H1 (cell line): ENCODE data around the gene NCAPD3. TPM values are rescaled to one million over a fixed set of nuclear protein-coding genes. Genes with fewer than 3 reads are reported as not detected.

ENCODE experiments used
- CTCF ChIA-PET: fragments of 300-600 bp; sonication (Branson Sonifier 250); formaldehyde crosslinking; loops from one replicate; lab custom pipeline; 2021; ENCODE audit not compliant: partially characterized antibody; lab: Charles Lee
- POLR2A ChIA-PET: fragments of 300-600 bp; sonication (Branson Sonifier 250); formaldehyde crosslinking; loops from one replicate; lab custom pipeline; 2021; ENCODE audit warnings: inconsistent platforms; ENCODE audit not compliant: partially characterized antibody; lab: Charles Lee
- DNase-seq, 2 experiments: peaks; one replicate each; pipeline versions ENCODE4 v3.0.0 to v3.0.0-alpha.2; 2010 to 2022; ENCODE audit warnings: low spot score in 2 of 2, low read depth in 1 of 2, mixed read lengths in 1 of 2
- FAIRE-seq: peaks from 2 replicates; lab custom pipeline; 2011; peaks lifted over from hg19 to GRCh38; lab: Jason Lieb, UNC
- H2AFZ ChIP-seq: 2 replicates; pipeline ENCODE4 v1.8.1; 2012; ENCODE audit warnings: low read length, inconsistent platforms
- H2AK5ac ChIP-seq: 2 replicates; pipeline ENCODE4 v1.6.1; 2013; ENCODE audit warnings: low read depth, low read length
- H2BK120ac ChIP-seq: replicated peaks from 2 replicates; pipeline ENCODE3; 2013; ENCODE audit warnings: low read depth, low read length, inconsistent platforms
- H2BK12ac ChIP-seq: 2 replicates; pipeline ENCODE4 v1.6.1; 2013; ENCODE audit warnings: low read depth, low read length
- H2BK15ac ChIP-seq: 2 replicates; pipeline ENCODE4 v1.6.1; 2013; ENCODE audit warnings: low read length
- H2BK20ac ChIP-seq: 2 replicates; pipeline ENCODE4 v1.6.1; 2013; ENCODE audit warnings: low read length
- H2BK5ac ChIP-seq: 2 replicates; pipeline ENCODE4 v1.6.1; 2013; ENCODE audit warnings: low read depth, low read length
- H3K14ac ChIP-seq: 2 replicates; pipeline ENCODE4 v1.6.1; 2013; ENCODE audit warnings: inconsistent platforms; ENCODE audit not compliant: insufficient read length
- H3K18ac ChIP-seq: 2 replicates; pipeline ENCODE4 v1.6.1; 2013; ENCODE audit warnings: low read length; ENCODE audit errors: extremely low read depth
- H3K23ac ChIP-seq: 2 replicates; pipeline ENCODE4 v1.6.1; 2013; ENCODE audit warnings: inconsistent platforms; ENCODE audit not compliant: insufficient read length
- H3K23me2 ChIP-seq: 2 replicates; pipeline ENCODE4 v1.6.1; 2013; ENCODE audit warnings: low read depth, low read length
- H3K27ac ChIP-seq: 2 replicates; pipeline ENCODE4 v1.6.1; 2011; ENCODE audit warnings: low read depth, low read length, inconsistent platforms
- H3K27me3 ChIP-seq, 4 experiments: replicated peaks in 1 of 4; 1 replicate in 1 of 4; 2 replicates in 3 of 4; pipeline versions ENCODE4 v1.6.1 to v1.8.1; 2011 to 2013; ENCODE audit warnings: low read length in 3 of 4, mild to moderate bottlenecking in 3 of 4, inconsistent platforms in 2 of 4, mixed read lengths in 2 of 4, moderate library complexity in 1 of 4; ENCODE audit not compliant: control insufficient read depth in 3 of 4, insufficient read depth in 3 of 4; ENCODE audit errors: extremely low read depth in 1 of 4
- H3K36me3 ChIP-seq, 4 experiments: 2 replicates each; pipeline versions ENCODE4 v1.6.1 to v1.8.1; 2011 to 2013; ENCODE audit warnings: mild to moderate bottlenecking in 4 of 4, low read length in 3 of 4, moderate library complexity in 2 of 4, control low read depth in 1 of 4, inconsistent platforms in 1 of 4; ENCODE audit not compliant: insufficient read depth in 4 of 4, control insufficient read depth in 2 of 4
- H3K4ac ChIP-seq: replicated peaks from 2 replicates; pipeline ENCODE3; 2013; ENCODE audit warnings: low read length, low read depth, mixed read lengths, inconsistent platforms; ENCODE audit not compliant: insufficient read length
- H3K4me1 ChIP-seq, 4 experiments: replicated peaks in 1 of 4; 1 replicate in 1 of 4; 2 replicates in 3 of 4; pipeline versions ENCODE4 v1.6.1 to v1.8.1; 2011 to 2013; ENCODE audit warnings: low read length in 3 of 4, inconsistent platforms in 2 of 4, mixed read lengths in 1 of 4; ENCODE audit not compliant: insufficient read depth in 4 of 4, control insufficient read depth in 3 of 4
- H3K4me2 ChIP-seq, 2 experiments: 2 replicates each; pipeline versions ENCODE4 v1.6.1 to v1.8.1; 2011 to 2013; ENCODE audit warnings: low read depth in 2 of 2, low read length in 2 of 2, control low read depth in 1 of 2, inconsistent platforms in 1 of 2, mild to moderate bottlenecking in 1 of 2; ENCODE audit not compliant: insufficient read depth in 1 of 2
- H3K4me3 ChIP-seq, 4 experiments: fragments of 200-600, 300-600 bp in 1 of 4; sonication (generic), shearing (Covaris generic), sonication (Bioruptor Twin) in 1 of 4; 2 replicates each; pipeline versions ENCODE4 v1.5.1 to v1.8.1; 2011 to 2016; ENCODE audit warnings: low read length in 4 of 4, low read depth in 3 of 4, control low read depth in 2 of 4, inconsistent platforms in 2 of 4, mild to moderate bottlenecking in 2 of 4, mixed read lengths in 1 of 4, moderate library complexity in 1 of 4; ENCODE audit not compliant: insufficient read depth in 2 of 4; ENCODE audit errors: extremely low read depth in 1 of 4
- H3K56ac ChIP-seq: replicated peaks from 2 replicates; pipeline ENCODE3; 2013; ENCODE audit warnings: low read depth, mild to moderate bottlenecking, mixed read lengths, low read length, inconsistent platforms; ENCODE audit not compliant: insufficient read length
- H3K79me1 ChIP-seq: 2 replicates; pipeline ENCODE4 v1.6.1; 2013; ENCODE audit warnings: low read depth, low read length, control low read depth
- H3K79me2 ChIP-seq, 2 experiments: 2 replicates each; pipeline versions ENCODE4 v1.6.1 to v1.8.1; 2012 to 2013; ENCODE audit warnings: low read length in 2 of 2, mild to moderate bottlenecking in 2 of 2, inconsistent platforms in 1 of 2; ENCODE audit not compliant: insufficient read depth in 2 of 2, control insufficient read depth in 1 of 2
- H3K9ac ChIP-seq, 4 experiments: replicated peaks in 1 of 4; 1 replicate in 1 of 4; 2 replicates in 3 of 4; pipeline versions ENCODE4 v1.6.1 to v1.8.1; 2011 to 2013; ENCODE audit warnings: low read depth in 3 of 4, low read length in 3 of 4, control low read depth in 2 of 4, mild to moderate bottlenecking in 2 of 4, moderate library complexity in 2 of 4, inconsistent platforms in 1 of 4; ENCODE audit errors: extremely low read depth in 1 of 4
- H3K9me3 ChIP-seq, 2 experiments: 2 replicates each; pipeline versions ENCODE4 v1.6.1 to v1.8.1; 2012 to 2013; ENCODE audit warnings: mild to moderate bottlenecking in 2 of 2, moderate library complexity in 2 of 2, control low read depth in 1 of 2, inconsistent platforms in 1 of 2, low read depth in 1 of 2, low read length in 1 of 2, mixed read lengths in 1 of 2; ENCODE audit not compliant: insufficient read depth in 2 of 2
- H4K20me1 ChIP-seq, 2 experiments: replicated peaks in 1 of 2; 2 replicates each; pipeline versions ENCODE3 to v1.8.1; 2011 to 2013; ENCODE audit warnings: inconsistent platforms in 2 of 2, low read length in 2 of 2, mild to moderate bottlenecking in 1 of 2; ENCODE audit not compliant: insufficient read depth in 2 of 2, control insufficient read depth in 1 of 2
- H4K5ac ChIP-seq: 2 replicates; pipeline ENCODE4 v1.6.1; 2013; ENCODE audit warnings: low read length, low read depth, mixed read lengths, inconsistent platforms; ENCODE audit not compliant: insufficient read length
- H4K8ac ChIP-seq: 2 replicates; pipeline ENCODE4 v1.8.0; 2013; ENCODE audit warnings: mild to moderate bottlenecking, moderate library complexity, low read length, inconsistent platforms; ENCODE audit not compliant: insufficient read depth; ENCODE audit errors: extremely low read depth
- H4K91ac ChIP-seq: replicated peaks from 2 replicates; pipeline ENCODE3; 2013; ENCODE audit warnings: low read length, mixed read lengths, inconsistent platforms; ENCODE audit not compliant: insufficient read length
- ASH2L ChIP-seq: fragments of 200-600, 300-600 bp; sonication (generic); IDR thresholded peaks from one replicate; pipeline ENCODE4 v1.7.1; 2017; ENCODE audit warnings: low read length
- CREB1 ChIP-seq: IDR thresholded peaks from 2 replicates; pipeline ENCODE4 v1.6.1; 2012; ENCODE audit warnings: inconsistent platforms
- CTBP2 ChIP-seq: IDR thresholded peaks from 2 replicates; pipeline ENCODE4 v1.7.0; 2011; ENCODE audit warnings: borderline replicate concordance, mild to moderate bottlenecking, moderate library complexity, mixed read lengths, low read length; ENCODE audit not compliant: insufficient read depth, insufficient read length
- EGR1 ChIP-seq: IDR thresholded peaks from 2 replicates; pipeline ENCODE4 v1.6.1; 2011; ENCODE audit warnings: low read depth, low read length, borderline replicate concordance
- GABPA ChIP-seq: IDR thresholded peaks from 2 replicates; pipeline ENCODE4 v1.6.1; 2011; ENCODE audit warnings: mild to moderate bottlenecking, low read length, moderate library complexity, borderline replicate concordance; ENCODE audit not compliant: insufficient read depth
- MAFK ChIP-seq: IDR thresholded peaks from 2 replicates; pipeline ENCODE4 v1.6.1; 2012; ENCODE audit warnings: low read depth, mild to moderate bottlenecking, improper control_type of control experiment, low read length
- NRF1 ChIP-seq: IDR thresholded peaks from 2 replicates; pipeline ENCODE4 v1.6.1; 2011; ENCODE audit warnings: mild to moderate bottlenecking, low read depth, low read length, improper control_type of control experiment
- PHF8 ChIP-seq: fragments of 200-600 bp; sonication (generic); conservative IDR thresholded peaks from 2 replicates; pipeline ENCODE4 v1.7.1; 2012; ENCODE audit warnings: low read depth, mild to moderate bottlenecking, inconsistent platforms, low read length, moderate library complexity
- SP2 ChIP-seq: IDR thresholded peaks from 2 replicates; pipeline ENCODE4 v1.6.1; 2012; ENCODE audit warnings: mild to moderate bottlenecking, low read length, inconsistent platforms
- TBP ChIP-seq: IDR thresholded peaks from 2 replicates; pipeline ENCODE4 v1.6.1; 2011; ENCODE audit warnings: low read depth, low read length, improper control_type of control experiment
- WGBS, 2 experiments: shearing (Covaris generic) in 1 of 2; methylation state at CpG; one replicate each; pipeline versions ENCODE4 v1.1.6 to v1.1.7; 2013 to 2015; ENCODE audit warnings: low lambda C conversion rate in 2 of 2, mixed read lengths in 2 of 2, inconsistent platforms in 1 of 2, low coverage in 1 of 2, missing lambda C conversion rate in 1 of 2; ENCODE audit not compliant: insufficient replicate concordance in 2 of 2, insufficient coverage in 1 of 2, insufficient read length in 1 of 2; ENCODE audit errors: extremely low coverage in 1 of 2, missing lambda C conversion rate in 1 of 2; 5-methylcytosine and 5-hydroxymethylcytosine counted together
- polyA plus RNA-seq, 7 experiments: library from polyadenylated mRNA; depleted of rRNA in 3 of 7; stranded (reverse) in 5 of 7; unstranded in 2 of 7; fragments of >200 nt in 5 of 7; fragments of 200-250 nt in 2 of 7; gene quantifications; 1 replicate in 5 of 7; 2 replicates in 1 of 7; 4 replicates in 1 of 7; pipeline versions ENCODE4 v1.2.1 to v1.2.3, GENCODE V29; 2011 to 2013; ENCODE audit warnings: missing spikeins in 2 of 7, mixed read lengths in 2 of 7
- total RNA-seq: library from RNA; stranded (reverse); fragmentation: NEBNext Ultra II Directional; extraction: Animal tissue kit (Norgen Biotek cat#: 25700); gene quantifications from 2 replicates; pipeline ENCODE4 v1.2.1, GENCODE V29; 2021
- TF ChIP-seq, protein P1 (sequence below), 3 experiments: IDR thresholded peaks; 1 replicate in 2 of 3; 2 replicates in 1 of 3; pipeline versions ENCODE4 v1.5.1 to v1.6.1; 2011; ENCODE audit warnings: low read length in 3 of 3, mild to moderate bottlenecking in 3 of 3, inconsistent platforms in 2 of 3, low read depth in 1 of 3, moderate library complexity in 1 of 3; ENCODE audit not compliant: insufficient read depth in 1 of 3; ENCODE audit errors: control extremely low read depth in 1 of 3
- TF ChIP-seq, protein P2 (sequence below): IDR thresholded peaks from 2 replicates; pipeline ENCODE4 v1.6.1; 2012; ENCODE audit warnings: inconsistent platforms

The NCAPD3 gene
- total and polyA plus RNA-seq, 2 of the 8 experiments (the other 6 are each of a cell fraction or from before 2014, with no cell fraction given) = 26.5 to 55.2 TPM

DNA sequence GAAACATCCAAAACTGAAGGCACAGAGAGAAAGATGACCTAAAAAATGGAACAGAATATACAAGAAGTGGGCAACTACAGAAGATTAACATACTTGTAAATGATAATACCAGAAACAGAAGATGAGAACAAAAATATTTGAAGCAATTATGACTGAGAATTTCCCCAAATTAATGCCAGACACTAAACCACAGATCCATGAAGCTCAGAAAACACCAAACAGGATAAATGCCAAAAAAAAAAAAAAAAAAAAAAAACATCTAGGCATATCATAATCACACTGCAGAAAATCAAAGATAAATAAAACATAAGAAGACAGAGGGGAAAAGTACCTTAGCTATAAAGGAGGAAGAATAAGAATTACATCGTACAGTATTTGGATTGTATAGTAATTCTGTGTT lies 89.6 kb downstream of the NCAPD3 start:
- CTCF ChIA-PET = interaction anchor here (0.6 to 1.2 kb wide), 3 partner anchors 65 to 93 kb away, joined by 3 to 5 read pairs (median 4); partner anchors contain the start of gene JAM3
- TF ChIP-seq CTBP2 (no peak), PHF8 (no peak), NRF1 (no peak), TBP (no peak), CREB1 (no peak), SP2 (no peak), ASH2L (no peak), GABPA (no peak), MAFK (no peak), EGR1 (no peak)
- TF ChIP-seq, protein P1, sequence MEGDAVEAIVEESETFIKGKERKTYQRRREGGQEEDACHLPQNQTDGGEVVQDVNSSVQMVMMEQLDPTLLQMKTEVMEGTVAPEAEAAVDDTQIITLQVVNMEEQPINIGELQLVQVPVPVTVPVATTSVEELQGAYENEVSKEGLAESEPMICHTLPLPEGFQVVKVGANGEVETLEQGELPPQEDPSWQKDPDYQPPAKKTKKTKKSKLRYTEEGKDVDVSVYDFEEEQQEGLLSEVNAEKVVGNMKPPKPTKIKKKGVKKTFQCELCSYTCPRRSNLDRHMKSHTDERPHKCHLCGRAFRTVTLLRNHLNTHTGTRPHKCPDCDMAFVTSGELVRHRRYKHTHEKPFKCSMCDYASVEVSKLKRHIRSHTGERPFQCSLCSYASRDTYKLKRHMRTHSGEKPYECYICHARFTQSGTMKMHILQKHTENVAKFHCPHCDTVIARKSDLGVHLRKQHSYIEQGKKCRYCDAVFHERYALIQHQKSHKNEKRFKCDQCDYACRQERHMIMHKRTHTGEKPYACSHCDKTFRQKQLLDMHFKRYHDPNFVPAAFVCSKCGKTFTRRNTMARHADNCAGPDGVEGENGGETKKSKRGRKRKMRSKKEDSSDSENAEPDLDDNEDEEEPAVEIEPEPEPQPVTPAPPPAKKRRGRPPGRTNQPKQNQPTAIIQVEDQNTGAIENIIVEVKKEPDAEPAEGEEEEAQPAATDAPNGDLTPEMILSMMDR (IDR thresholded peaks at IDR 0.05; ENCODE audit: control extremely low read depth in 1 of 3, insufficient read depth in 1 of 3, low read depth in 1 of 3, low read length in 3 of 3) = no peak
- TF ChIP-seq, protein P2, sequence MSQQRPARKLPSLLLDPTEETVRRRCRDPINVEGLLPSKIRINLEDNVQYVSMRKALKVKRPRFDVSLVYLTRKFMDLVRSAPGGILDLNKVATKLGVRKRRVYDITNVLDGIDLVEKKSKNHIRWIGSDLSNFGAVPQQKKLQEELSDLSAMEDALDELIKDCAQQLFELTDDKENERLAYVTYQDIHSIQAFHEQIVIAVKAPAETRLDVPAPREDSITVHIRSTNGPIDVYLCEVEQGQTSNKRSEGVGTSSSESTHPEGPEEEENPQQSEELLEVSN = no peak

More for the DNA sequence above, 89.6 kb downstream of the NCAPD3 start:
- H3K4me2 ChIP-seq = no peak overlapping the region
- H3K79me2 ChIP-seq = no peaks in the 10 kb centered on the region
- no peak overlapping the region for H3K4me3 ChIP-seq
- no peak overlapping the region for H3K27ac ChIP-seq
- no peak for DNase-seq
- H3K23me2 ChIP-seq = no peaks in the 10 kb centered on the region
- no peak overlapping the region for H3K18ac ChIP-seq
- H3K79me1 ChIP-seq = no peaks in the 10 kb centered on the region
- H3K56ac ChIP-seq = no peak overlapping the region
- H3K27me3 ChIP-seq = no peaks in the 10 kb centered on the region
- WGBS, 2 experiments = 73% methylated on average over 1 of the region's 1 CpG; no CpG with 5 or more reads in 1 of the 2 experiments
- no peak for FAIRE-seq
- no peak overlapping the region for H3K14ac ChIP-seq
- H3K4me1 ChIP-seq = no peaks in the 10 kb centered on the region
- no peak overlapping the region for H4K8ac ChIP-seq
- H2BK5ac ChIP-seq = no peak overlapping the region
- no peak overlapping the region for H4K91ac ChIP-seq
- no peak overlapping the region for H3K23ac ChIP-seq
- H4K5ac ChIP-seq = no peak overlapping the region
- no peak overlapping the region for H3K9ac ChIP-seq
- H4K20me1 ChIP-seq = no peaks in the 10 kb centered on the region
- H2AFZ ChIP-seq = no peak overlapping the region
- no peak overlapping the region for H2BK12ac ChIP-seq
- H2AK5ac ChIP-seq = no peak overlapping the region
- no peaks in the 10 kb centered on the region; a peak in 1 of 8 replicates for H3K36me3 ChIP-seq
- no peak overlapping the region for H2BK120ac ChIP-seq
- H2BK15ac ChIP-seq = no peak overlapping the region
- no peak overlapping the region for H2BK20ac ChIP-seq
- H3K9me3 ChIP-seq = peaks cover 5 to 6% of the 10 kb centered on the region in 2 experiments; a peak in 3 of 4 replicates
- H3K4ac ChIP-seq = no peak overlapping the region
- POLR2A ChIA-PET = no interaction called here
